Measurements from ENCODE around the gene ANKRD33B. TPM values are rescaled to one million over a fixed set of nuclear protein-coding genes. Genes with fewer than 3 reads are reported as not detected.

Gene ANKRD33B
- total RNA-seq, 1 experiment from 2014 or later, result 4.9 TPM

Small RNAs within 50 kb of the gene (small RNA-seq; reads per million reads assigned to genes)
- gene AC012629.4, result not detected
- gene AC112200.1, result not detected

Other genes starting within 250 kb of the ANKRD33B start
- gene MARCHF6, start 210.4 kb upstream of the ANKRD33B start, total RNA-seq (2014; rRNA removed; shearing (Covaris generic)), result 48.5 and 77.6 TPM in 2 replicates
- 0.40 TPM in 1 of 2 replicates, not detected in the other for gene ROPN1L, start 122.2 kb upstream of the ANKRD33B start, total RNA-seq (2014; rRNA removed; shearing (Covaris generic))
- gene DAP, start 197.2 kb downstream of the ANKRD33B start, total RNA-seq (2014; rRNA removed; shearing (Covaris generic)), result 37.0 and 68.4 TPM in 2 replicates

All from HT1080 (cell line).